ENCODE results near the gene KIF18A. TPM values are rescaled to one million over a fixed set of nuclear protein-coding genes. Genes with fewer than 3 reads are reported as not detected.
"Not testable (repeated sequence)": the region's sequence is repeated elsewhere in the genome, so short reads cannot be mapped to it uniquely, and the experiment has no call there.

KIF18A gene
- total and polyA plus RNA-seq, 4 donors = 0.08 to 21.4 (median 0.20) TPM

GRCh38 chr11:28139841-28140415, 32.0 kb upstream of the KIF18A start:
- no peak for TF ChIP-seq FOXA2 (IDR thresholded peaks at IDR 0.05)
- TF ChIP-seq TAF1 (conservative IDR thresholded peaks at IDR 0.05) = no peak
- TF ChIP-seq FOXA1 (IDR thresholded peaks at IDR 0.05) = no peak
- no peak for TF ChIP-seq HNF4A (conservative IDR thresholded peaks at IDR 0.05)
- no peak for TF ChIP-seq HNF4G (IDR thresholded peaks at IDR 0.05)
- no peak for TF ChIP-seq RAD21 (IDR thresholded peaks at IDR 0.05)
- no peak for TF ChIP-seq JUND (IDR thresholded peaks at IDR 0.05)
- TF ChIP-seq RXRA (IDR thresholded peaks at IDR 0.05) = no peak
- no peak for TF ChIP-seq ATF3 (IDR thresholded peaks at IDR 0.05)
- 98% methylated on average over 5 of the region's 5 CpGs for WGBS

GRCh38 chr11:28137832-28138231, 29.9 kb upstream of the KIF18A start:
- no peak overlapping the region for H3K27ac ChIP-seq (ENCODE audit: low read depth in 1 of 2, low read length in 2 of 2)
- no peak for DNase-seq (ENCODE audit: low spot score)
- H3K4me3 ChIP-seq (ENCODE audit: low read depth in 1 of 3, low read length in 3 of 3) = no peak overlapping the region
- peaks cover 0 to 3% (median under 1%) of the 10 kb centered on the region in 4 donors for H3K36me3 ChIP-seq (ENCODE audit: control insufficient read depth in 4 of 4, insufficient read depth in 3 of 4, low read depth in 1 of 4, low read length in 3 of 4)
- 98% methylated on average over 1 of the region's 1 CpG for WGBS
- H3K27me3 ChIP-seq (ENCODE audit: control insufficient read depth in 4 of 4, insufficient read depth in 4 of 4, low read length in 3 of 4) = no peaks in the 10 kb centered on the region
- H3K4me1 ChIP-seq (ENCODE audit: control insufficient read depth in 4 of 4, insufficient read depth in 4 of 4, low read length in 3 of 4) = no peaks in the 10 kb centered on the region
- no peak for TF ChIP-seq TAF1 (conservative IDR thresholded peaks at IDR 0.05)
- no peak overlapping the region for H3K9ac ChIP-seq (ENCODE audit: low read depth in 1 of 2, low read length in 2 of 2)
- peaks cover 3 to 6% (median 4%) of the 10 kb centered on the region in 4 donors for H3K9me3 ChIP-seq (ENCODE audit: control insufficient read depth in 4 of 4, low read length in 3 of 4)

More at GRCh38 chr11:28139841-28140415, 32.0 kb upstream of the KIF18A start:
- DNase-seq (ENCODE audit: low spot score) = no peak
- H3K9me3 ChIP-seq (ENCODE audit: control insufficient read depth in 4 of 4, low read length in 3 of 4) = peaks cover 3 to 6% (median 4%) of the 10 kb centered on the region in 4 donors
- H3K9ac ChIP-seq (ENCODE audit: low read depth in 1 of 2, low read length in 2 of 2) = no peak overlapping the region
- H3K27ac ChIP-seq (ENCODE audit: low read depth in 1 of 2, low read length in 2 of 2) = no peak overlapping the region
- H3K27me3 ChIP-seq (ENCODE audit: control insufficient read depth in 4 of 4, insufficient read depth in 4 of 4, low read length in 3 of 4) = no peaks in the 10 kb centered on the region
- H3K4me1 ChIP-seq (ENCODE audit: control insufficient read depth in 4 of 4, insufficient read depth in 4 of 4, low read length in 3 of 4) = no peaks in the 10 kb centered on the region
- peaks cover 0 to 3% (median 2%) of the 10 kb centered on the region in 4 donors for H3K36me3 ChIP-seq (ENCODE audit: control insufficient read depth in 4 of 4, insufficient read depth in 3 of 4, low read depth in 1 of 4, low read length in 3 of 4)
- H3K4me3 ChIP-seq (ENCODE audit: low read depth in 1 of 3, low read length in 3 of 3) = no peak overlapping the region

GRCh38 chr11:28137366-28137765, 29.4 kb upstream of the KIF18A start:
- TF ChIP-seq RAD21 (IDR thresholded peaks at IDR 0.05) = no peak
- no peak for TF ChIP-seq ATF3 (IDR thresholded peaks at IDR 0.05)
- TF ChIP-seq FOXA1 (IDR thresholded peaks at IDR 0.05) = no peak
- TF ChIP-seq MAX (IDR thresholded peaks at IDR 0.05) = no peak
- no peak for TF ChIP-seq GABPA (IDR thresholded peaks at IDR 0.05 in 1 of 2, conservative IDR thresholded peaks at IDR 0.05 in 1 of 2)
- Histone ChIP-seq H3K36me3 (ENCODE audit: control insufficient read depth in 4 of 4, insufficient read depth in 3 of 4, low read depth in 1 of 4, low read length in 3 of 4) (peaks cover 0 to 3% (median under 1%) of the 10 kb centered on the region in 4 donors), H3K27me3 (ENCODE audit: control insufficient read depth in 4 of 4, insufficient read depth in 4 of 4, low read length in 3 of 4) (no peaks in the 10 kb centered on the region), H3K4me1 (ENCODE audit: control insufficient read depth in 4 of 4, insufficient read depth in 4 of 4, low read length in 3 of 4) (no peaks in the 10 kb centered on the region), H3K4me3 (ENCODE audit: low read depth in 1 of 3, low read length in 3 of 3) (no peak overlapping the region), H3K9ac (ENCODE audit: low read depth in 1 of 2, low read length in 2 of 2) (no peak overlapping the region), H3K27ac (ENCODE audit: low read depth in 1 of 2, low read length in 2 of 2) (no peak overlapping the region), H3K9me3 (ENCODE audit: control insufficient read depth in 4 of 4, low read length in 3 of 4) (peaks cover 3 to 6% (median 4%) of the 10 kb centered on the region in 4 donors)
- DNase-seq (ENCODE audit: low spot score) = no peak
- WGBS = 97% methylated on average over 3 of the region's 3 CpGs

- H3K9me3 ChIP-seq (ENCODE audit: control insufficient read depth in 4 of 4, low read length in 3 of 4); H3K4me1 ChIP-seq (ENCODE audit: control insufficient read depth in 4 of 4, insufficient read depth in 4 of 4, low read length in 3 of 4); H3K36me3 ChIP-seq (ENCODE audit: control insufficient read depth in 4 of 4, insufficient read depth in 3 of 4, low read depth in 1 of 4, low read length in 3 of 4); H3K27ac ChIP-seq (ENCODE audit: low read depth in 1 of 2, low read length in 2 of 2); DNase-seq (ENCODE audit: low spot score); H3K4me3 ChIP-seq (ENCODE audit: low read depth in 1 of 3, low read length in 3 of 3); H3K27me3 ChIP-seq (ENCODE audit: control insufficient read depth in 4 of 4, insufficient read depth in 4 of 4, low read length in 3 of 4); H3K9ac ChIP-seq (ENCODE audit: low read depth in 1 of 2, low read length in 2 of 2): not testable (repeated sequence)
- 97% methylated on average over 4 of the region's 4 CpGs for WGBS
Measured at GRCh38 chr11:28136157-28136556, 28.2 kb upstream of the KIF18A start.
